H54 (cell line): ENCODE data around the gene CCDC160.
"Not testable (repeated sequence)": the region's sequence is repeated elsewhere in the genome, so short reads cannot be mapped to it uniquely, and the experiment has no call there.

ENCODE experiments used
- DNase-seq: peaks from one replicate; pipeline ENCODE4 v3.0.0; 2011; ENCODE audit warnings: low spot score, mixed read lengths; ENCODE audit not compliant: insufficient read length
- FAIRE-seq: peaks from 3 replicates; lab custom pipeline; 2011; peaks lifted over from hg19 to GRCh38; lab: Jason Lieb, UNC
- POLR2A ChIP-seq: IDR thresholded peaks from 2 replicates; pipeline ENCODE4 v1.6.1; 2011; ENCODE audit warnings: low read depth, mild to moderate bottlenecking, low read length

The CCDC160 gene

DNA sequence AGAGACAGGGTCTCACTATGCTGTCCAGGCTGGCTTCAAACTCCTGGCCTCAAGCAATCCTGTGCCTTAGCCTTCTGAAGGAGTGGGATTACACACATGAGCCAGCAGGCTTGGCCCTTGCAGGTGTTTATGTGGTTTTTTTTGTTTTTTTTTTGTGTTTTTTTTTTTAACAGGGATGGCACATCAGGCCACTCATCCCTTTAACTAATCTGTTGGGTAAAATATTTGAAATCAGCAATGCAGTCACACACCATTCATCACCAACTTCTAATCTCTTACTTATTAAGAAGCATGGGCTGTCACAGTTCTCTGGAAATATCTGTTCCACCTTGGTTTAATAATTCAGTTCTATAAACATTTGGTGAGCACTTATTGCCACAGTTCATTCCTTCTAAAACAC, 12.3 kb downstream of the CCDC160 start:
- no peak for TF ChIP-seq POLR2A
- FAIRE-seq (no peak), DNase-seq (no peak)

DNA sequence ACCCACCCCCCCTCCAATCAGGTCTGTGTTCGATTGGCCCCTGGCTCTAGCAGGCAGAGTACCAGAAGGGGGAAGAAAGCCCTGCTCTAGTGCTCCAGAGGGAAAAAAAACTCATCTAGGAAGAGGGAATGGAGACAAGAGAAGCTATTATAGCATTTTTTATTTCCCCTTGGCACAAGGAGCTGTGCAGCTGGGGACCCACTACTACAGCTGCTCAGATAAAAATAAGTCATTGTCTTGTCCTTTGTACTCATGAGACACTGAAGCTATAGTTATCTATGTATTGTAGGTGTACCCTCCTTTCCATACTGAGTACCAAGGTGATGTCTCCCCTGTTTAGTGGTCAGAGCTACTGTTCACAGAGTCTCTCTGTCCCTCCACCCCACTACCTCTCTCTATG, 14.3 kb downstream of the CCDC160 start:
- no peak for DNase-seq

DNA sequence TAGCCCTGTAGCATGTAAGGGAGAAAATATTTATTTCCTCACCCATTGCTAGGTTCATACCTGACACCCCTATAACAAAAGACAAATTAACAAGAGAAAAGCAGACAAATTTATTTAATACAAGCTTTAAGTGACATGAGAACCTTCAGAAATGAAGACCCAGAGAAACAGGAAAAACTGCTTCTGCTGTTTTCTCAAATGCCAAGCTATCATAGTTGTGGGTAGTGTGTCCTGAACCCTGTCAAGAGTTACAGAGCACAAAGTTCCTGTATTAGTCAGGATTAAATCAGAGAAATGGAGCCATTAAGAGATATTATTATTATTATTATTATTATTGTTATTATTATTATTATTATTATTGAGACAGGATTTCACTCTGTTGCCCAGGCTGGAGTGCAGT, 17.5 kb downstream of the CCDC160 start:
- no peak for TF ChIP-seq POLR2A
- DNase-seq: no peak
- FAIRE-seq: no peak

More for the DNA sequence above, 14.3 kb downstream of the CCDC160 start:
- FAIRE-seq: no peak
- no peak for TF ChIP-seq POLR2A

DNA sequence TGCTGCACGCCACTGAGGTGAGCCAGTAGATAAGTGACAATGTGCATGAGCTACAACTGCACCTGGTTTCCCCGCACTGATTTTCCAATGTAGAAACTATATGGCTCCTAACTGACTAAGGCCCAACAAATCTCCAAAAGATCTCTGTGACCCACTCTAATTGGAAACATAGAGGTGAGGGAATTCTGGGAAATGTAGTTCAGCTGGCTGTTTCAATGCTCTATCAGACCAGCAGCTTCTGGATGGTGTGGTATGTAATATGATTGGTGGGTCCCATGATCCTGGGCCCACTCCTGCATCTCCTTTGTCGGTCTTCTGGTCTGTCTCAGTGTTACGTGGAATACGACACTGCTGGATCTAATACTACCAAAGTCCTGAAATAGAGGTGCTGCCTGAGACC, 18.6 kb downstream of the CCDC160 start:
- TF ChIP-seq POLR2A: no peak
- FAIRE-seq: no peak
- DNase-seq: no peak

DNA sequence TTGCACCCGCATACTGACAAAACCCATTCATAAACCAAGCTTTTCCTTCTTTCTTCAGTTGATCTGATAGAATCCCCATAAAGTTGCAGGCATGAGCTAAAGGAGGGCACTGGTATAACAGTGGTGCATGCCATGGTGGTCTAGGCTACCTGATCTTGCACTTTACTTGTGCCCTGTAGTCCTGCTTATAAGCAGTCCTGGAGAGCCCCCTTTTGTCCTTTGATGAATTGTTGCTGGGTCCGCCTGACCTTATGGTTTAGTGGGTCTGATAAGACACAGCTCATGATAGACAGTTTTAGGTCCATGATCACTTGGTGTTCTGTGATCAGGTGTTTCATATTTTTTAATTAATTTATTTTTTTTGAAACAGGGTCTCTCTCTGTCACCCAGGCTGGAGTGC, 19.7 kb downstream of the CCDC160 start:
- FAIRE-seq: no peak
- TF ChIP-seq POLR2A: no peak
- no peak for DNase-seq

DNA sequence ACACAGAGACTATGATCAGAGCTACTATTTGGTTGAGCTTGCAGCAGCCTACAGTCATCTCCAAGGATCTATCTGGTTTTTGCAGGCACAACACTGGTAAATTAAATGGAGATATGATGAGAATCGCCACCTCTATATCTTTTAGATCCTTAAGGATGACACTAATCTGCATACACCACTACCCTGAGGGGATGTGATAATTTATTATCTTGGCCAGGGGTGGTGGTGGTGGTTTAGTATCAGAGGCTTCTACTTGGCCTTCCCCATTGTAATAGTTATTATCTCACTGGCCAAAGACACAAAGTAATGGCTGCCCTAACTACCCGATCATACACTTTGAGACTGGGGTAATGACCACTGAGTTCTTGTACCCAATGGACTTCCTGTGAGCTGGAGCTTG, 21.2 kb downstream of the CCDC160 start:
- FAIRE-seq (no peak), DNase-seq (no peak)
- no peak for TF ChIP-seq POLR2A

DNA sequence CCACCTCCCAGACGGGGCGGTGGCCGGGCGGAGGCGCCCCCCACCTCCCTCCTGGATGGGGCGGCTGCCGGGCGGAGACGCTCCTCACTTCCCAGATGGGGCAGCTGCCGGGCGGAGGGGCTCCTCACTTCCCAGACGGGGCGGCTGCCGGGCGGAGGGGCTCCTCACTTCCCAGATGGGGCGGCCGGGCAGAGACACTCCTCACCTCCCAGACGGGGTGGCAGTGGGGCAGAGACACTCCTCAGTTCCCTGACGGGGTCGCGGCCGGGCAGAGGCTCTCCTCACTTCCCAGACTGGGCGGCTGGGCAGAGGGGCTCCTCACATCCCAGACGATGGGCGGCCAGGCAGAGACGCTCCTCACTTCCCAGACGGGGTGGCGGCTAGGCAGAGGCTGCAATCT, 49.0 kb downstream of the CCDC160 start:
- DNase-seq: not testable (repeated sequence)

DNA sequence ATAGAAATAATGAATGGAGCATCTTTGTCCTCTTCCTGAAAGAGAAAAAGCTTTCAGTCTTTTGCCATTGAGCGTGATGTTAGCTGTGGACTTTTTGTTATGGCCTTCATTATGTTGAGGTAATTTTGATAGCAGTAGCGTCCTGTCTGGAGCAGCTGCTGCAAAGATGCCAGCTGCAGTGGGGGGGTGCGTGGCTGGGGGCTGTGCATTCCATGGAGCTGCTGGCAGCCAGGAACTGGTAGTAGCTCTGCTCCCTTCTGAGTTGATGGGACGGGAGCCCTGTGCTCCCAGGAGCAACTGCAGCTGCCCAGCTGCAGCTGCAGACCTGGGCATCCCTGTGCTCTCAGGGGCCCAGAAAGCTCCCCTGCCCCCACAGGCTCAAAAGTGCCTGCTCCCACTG, 50.4 kb downstream of the CCDC160 start:
- FAIRE-seq (no peak), DNase-seq (no peak)
- no peak for TF ChIP-seq POLR2A

More for the DNA sequence above, 49.0 kb downstream of the CCDC160 start:
- FAIRE-seq: not testable (repeated sequence)

DNA sequence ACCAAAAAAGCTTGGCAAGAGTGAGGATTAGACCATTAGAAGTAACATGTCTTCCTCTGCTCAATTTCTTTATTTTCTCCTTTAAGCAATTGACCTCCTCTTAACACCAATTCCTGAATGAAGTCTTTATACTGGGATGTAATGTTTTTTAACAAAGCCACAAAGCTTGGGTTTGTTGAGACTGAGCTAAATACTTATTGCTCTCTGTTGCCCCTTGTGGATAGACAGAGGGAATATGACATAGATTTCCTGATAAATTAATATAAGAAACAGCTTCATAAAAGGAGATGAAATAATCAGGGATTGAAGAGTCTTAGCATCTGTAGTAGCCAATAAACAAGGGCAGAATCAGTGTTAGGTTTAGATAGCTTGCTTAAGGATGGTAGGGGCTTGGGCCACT, 57.6 kb downstream of the CCDC160 start:
- DNase-seq (peak; percentile 2), FAIRE-seq (no peak)
- TF ChIP-seq POLR2A: no peak
